SU-DHL-6 (cell line): ENCODE results near the gene EML1.

Experiments
- H2AFZ ChIP-seq: fragments of 200-600 bp; sonication (generic); 2 replicates; pipeline ENCODE4 v1.6.1; 2014; ENCODE audit warnings: low read depth, mild to moderate bottlenecking, moderate library complexity, mixed read lengths, antibody characterized with exemption, low read length; ENCODE audit not compliant: severe bottlenecking
- H3F3A ChIP-seq: fragments of 200-600 bp; shearing (Covaris generic); 2 replicates; pipeline ENCODE4 v1.6.0; 2016; ENCODE audit warnings: antibody characterized with exemption, mild to moderate bottlenecking; ENCODE audit not compliant: insufficient read depth
- H3K27ac ChIP-seq: fragments of 200-600 bp; sonication (generic); 2 replicates; pipeline ENCODE4 v1.5.1; 2016; ENCODE audit warnings: low read depth, mild to moderate bottlenecking, low read length, moderate library complexity, mixed read lengths
- H3K27me3 ChIP-seq: fragments of 200-600 bp; sonication (generic), shearing (Covaris generic); 2 replicates; pipeline ENCODE4 v1.6.0; 2014; ENCODE audit warnings: mild to moderate bottlenecking, low read length
- H3K36me3 ChIP-seq: fragments of 200-600 bp; sonication (generic); 2 replicates; pipeline ENCODE4 v1.6.1; 2014; ENCODE audit warnings: mild to moderate bottlenecking, low read length, mixed read lengths
- H3K4me2 ChIP-seq: fragments of 300-600, 200-600 bp; shearing (Covaris generic), sonication (generic); 2 replicates; pipeline ENCODE4 v1.6.0; 2014; ENCODE audit warnings: low read length, low read depth, mild to moderate bottlenecking; ENCODE audit not compliant: poor library complexity, severe bottlenecking
- H3K4me3 ChIP-seq: fragments of 200-600 bp; sonication (generic); 2 replicates; pipeline ENCODE4 v1.5.1; 2014; ENCODE audit warnings: antibody characterized with exemption, low read length, mild to moderate bottlenecking, mixed read lengths; ENCODE audit not compliant: insufficient read depth, poor library complexity, severe bottlenecking
- H3K79me2 ChIP-seq: fragments of 200-600 bp; sonication (generic); 2 replicates; pipeline ENCODE4 v1.6.1; 2014; ENCODE audit warnings: mild to moderate bottlenecking, low read length, moderate library complexity; ENCODE audit not compliant: insufficient read depth
- H3K9ac ChIP-seq: fragments of 200-600 bp; sonication (generic); 2 replicates; pipeline ENCODE4 v1.7.0; 2014; ENCODE audit warnings: mild to moderate bottlenecking, low read length
- H3K9me2 ChIP-seq: fragments of 200-600 bp; sonication (generic); replicated peaks from 2 replicates; pipeline ENCODE4 v1.6.1; 2014; ENCODE audit warnings: low read length; ENCODE audit not compliant: insufficient read depth
- H3K9me3 ChIP-seq: fragments of 200-600 bp; sonication (generic); 2 replicates; pipeline ENCODE4 v1.6.1; 2014; ENCODE audit warnings: low read length, mixed read lengths; ENCODE audit not compliant: insufficient read depth
- H4K20me1 ChIP-seq: fragments of 200-600 bp; sonication (generic); 2 replicates; pipeline ENCODE4 v1.6.1; 2014; ENCODE audit warnings: low read depth, mild to moderate bottlenecking, antibody characterized with exemption, low read length, moderate library complexity, mixed read lengths
- EZH2phosphoT487 ChIP-seq: fragments of 200-600 bp; sonication (generic), shearing (Covaris generic); conservative IDR thresholded peaks from 2 replicates; pipeline ENCODE4 v1.6.1; 2018; ENCODE audit warnings: mild to moderate bottlenecking, antibody characterized with exemption, low read length, moderate library complexity, mixed read lengths
- TF ChIP-seq, protein P1 (sequence below): fragments of 200-600 bp; sonication (generic); IDR thresholded peaks from one replicate; pipeline ENCODE4 v1.5.1; 2017; ENCODE audit warnings: antibody characterized with exemption, mild to moderate bottlenecking, low read length, moderate library complexity; ENCODE audit not compliant: insufficient read depth, poor library complexity, severe bottlenecking

The EML1 gene

DNA sequence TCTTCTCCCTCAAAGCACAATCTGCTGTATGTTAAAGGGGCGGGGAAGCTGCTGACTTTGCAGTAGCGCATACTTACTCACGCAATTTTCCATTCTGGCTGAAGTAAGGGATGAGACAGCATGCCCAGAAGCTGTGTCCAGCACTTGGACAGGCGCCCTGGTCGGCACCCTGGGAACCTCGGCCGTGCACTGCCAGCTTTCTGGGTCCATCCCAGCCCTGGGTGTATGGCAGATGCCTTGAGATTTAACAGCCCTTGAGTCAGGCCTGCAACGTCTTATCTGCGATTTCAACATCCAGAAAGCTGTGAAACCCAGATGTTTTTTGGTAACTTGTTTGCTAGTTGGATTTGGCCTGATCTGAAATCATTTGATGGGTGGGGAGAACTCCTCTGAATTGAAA lies 16.1 kb downstream of the EML1 start:
- H3F3A ChIP-seq = no peaks in the 10 kb centered on the region
- H3K9ac ChIP-seq = no peak overlapping the region
- no peaks in the 10 kb centered on the region for H3K9me3 ChIP-seq
- H3K79me2 ChIP-seq = no peaks in the 10 kb centered on the region
- H3K4me3 ChIP-seq = no peak overlapping the region
- no peaks in the 10 kb centered on the region for H4K20me1 ChIP-seq
- H3K27me3 ChIP-seq = no peaks in the 10 kb centered on the region
- no peaks in the 10 kb centered on the region for H3K9me2 ChIP-seq
- no peak overlapping the region for H3K27ac ChIP-seq
- H2AFZ ChIP-seq = no peak overlapping the region
- H3K36me3 ChIP-seq = no peaks in the 10 kb centered on the region
- TF ChIP-seq, protein P1, sequence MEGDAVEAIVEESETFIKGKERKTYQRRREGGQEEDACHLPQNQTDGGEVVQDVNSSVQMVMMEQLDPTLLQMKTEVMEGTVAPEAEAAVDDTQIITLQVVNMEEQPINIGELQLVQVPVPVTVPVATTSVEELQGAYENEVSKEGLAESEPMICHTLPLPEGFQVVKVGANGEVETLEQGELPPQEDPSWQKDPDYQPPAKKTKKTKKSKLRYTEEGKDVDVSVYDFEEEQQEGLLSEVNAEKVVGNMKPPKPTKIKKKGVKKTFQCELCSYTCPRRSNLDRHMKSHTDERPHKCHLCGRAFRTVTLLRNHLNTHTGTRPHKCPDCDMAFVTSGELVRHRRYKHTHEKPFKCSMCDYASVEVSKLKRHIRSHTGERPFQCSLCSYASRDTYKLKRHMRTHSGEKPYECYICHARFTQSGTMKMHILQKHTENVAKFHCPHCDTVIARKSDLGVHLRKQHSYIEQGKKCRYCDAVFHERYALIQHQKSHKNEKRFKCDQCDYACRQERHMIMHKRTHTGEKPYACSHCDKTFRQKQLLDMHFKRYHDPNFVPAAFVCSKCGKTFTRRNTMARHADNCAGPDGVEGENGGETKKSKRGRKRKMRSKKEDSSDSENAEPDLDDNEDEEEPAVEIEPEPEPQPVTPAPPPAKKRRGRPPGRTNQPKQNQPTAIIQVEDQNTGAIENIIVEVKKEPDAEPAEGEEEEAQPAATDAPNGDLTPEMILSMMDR = no peak
- TF ChIP-seq EZH2phosphoT487 = no peak
- H3K4me2 ChIP-seq = no peak overlapping the region

DNA sequence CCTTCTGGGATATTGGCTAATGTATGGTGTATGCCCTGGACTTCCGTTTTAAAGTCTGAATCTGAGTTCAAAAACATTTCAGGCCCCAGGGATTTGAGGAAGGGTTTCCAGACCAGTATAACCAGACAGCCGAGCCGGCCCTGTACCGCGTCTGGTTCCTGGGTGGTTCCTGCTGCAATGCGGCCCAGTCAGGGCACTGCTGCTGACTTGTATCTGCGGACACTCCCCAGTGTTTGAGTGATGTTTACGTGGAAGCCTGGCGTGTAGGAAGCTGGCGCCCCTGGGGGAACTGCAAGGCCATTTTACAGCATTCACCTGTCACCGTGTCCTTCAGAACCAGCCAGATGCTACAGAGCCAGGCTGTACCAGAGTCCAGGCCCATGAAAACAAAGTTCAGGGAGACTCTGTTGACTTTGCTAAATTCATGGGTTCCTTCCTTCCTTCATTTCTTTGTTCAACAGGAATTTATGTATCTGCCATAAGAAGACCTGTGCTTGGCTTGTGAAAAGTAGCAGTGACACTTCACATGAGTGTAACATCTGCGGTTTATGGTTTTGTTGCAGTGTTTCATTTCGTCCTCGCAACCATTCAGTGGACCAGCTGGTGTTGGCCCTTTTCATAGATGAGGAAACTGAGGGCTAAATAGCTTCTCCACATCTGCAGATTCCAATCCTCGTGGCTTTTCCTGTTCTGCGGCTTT lies 16.8 kb downstream of the EML1 start:
- Histone ChIP-seq H3K27ac (no peak overlapping the region), H3K9me3 (no peaks in the 10 kb centered on the region), H3K9me2 (no peaks in the 10 kb centered on the region), H3K4me2 (no peak overlapping the region), H2AFZ (no peak overlapping the region), H4K20me1 (no peaks in the 10 kb centered on the region), H3K27me3 (no peaks in the 10 kb centered on the region), H3K36me3 (no peaks in the 10 kb centered on the region), H3K79me2 (no peaks in the 10 kb centered on the region), H3K9ac (no peak overlapping the region), H3F3A (no peaks in the 10 kb centered on the region), H3K4me3 (no peak overlapping the region)
- no peak for TF ChIP-seq EZH2phosphoT487
- TF ChIP-seq, protein P1 = no peak

DNA sequence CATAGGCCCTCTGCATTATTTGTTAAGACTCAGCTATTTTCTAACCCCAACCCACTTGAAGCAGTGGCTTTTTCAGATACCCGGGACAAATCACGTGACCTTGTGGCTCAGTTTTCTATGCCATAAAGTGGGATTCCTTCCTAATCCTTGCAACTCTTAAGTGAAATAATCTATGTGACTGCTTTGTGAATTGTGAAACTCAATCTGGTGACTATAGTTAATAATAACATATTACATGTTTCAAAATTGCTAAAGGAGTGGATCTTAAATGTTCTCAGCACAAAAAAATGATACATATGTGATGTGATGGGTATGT lies 17.3 kb downstream of the EML1 start:
- Histone ChIP-seq H3K9ac (no peak overlapping the region), H3K36me3 (no peaks in the 10 kb centered on the region), H3F3A (no peaks in the 10 kb centered on the region), H4K20me1 (no peaks in the 10 kb centered on the region), H3K9me3 (no peaks in the 10 kb centered on the region), H3K27ac (no peak overlapping the region), H3K4me2 (no peak overlapping the region), H2AFZ (no peak overlapping the region), H3K79me2 (no peaks in the 10 kb centered on the region), H3K27me3 (no peaks in the 10 kb centered on the region), H3K9me2 (no peaks in the 10 kb centered on the region), H3K4me3 (no peak overlapping the region)
- TF ChIP-seq, protein P1 = no peak
- no peak for TF ChIP-seq EZH2phosphoT487
